Non-pigmented ciliary epithelial cell (primary cell): Measurements from ENCODE around the gene KPNA2.
"Not testable (repeated sequence)": the region's sequence is repeated elsewhere in the genome, so short reads cannot be mapped to it uniquely, and the experiment has no call there.

ENCODE experiments used
- DNase-seq: peaks from one replicate; pipeline ENCODE4 v3.0.0-alpha.2; 2010; ENCODE audit warnings: low read depth

Gene KPNA2

GRCh38 chr17:68035523-68036303, at the start of gene KPNA2:
Gene KPNA2 (plus strand): TSS chr17:68035735. CDS start chr17:68037133, 1,398 bp downstream.
- peak; percentile 95 for DNase-seq

- no peak for DNase-seq
Measured at GRCh38 chr17:67990909-67991308, 44.6 kb upstream of the KPNA2 start.

- DNase-seq = no peak
Measured at GRCh38 chr17:67992548-67993152, 42.9 kb upstream of the KPNA2 start.

- DNase-seq = no peak
Measured at GRCh38 chr17:67993153-67993997, 42.2 kb upstream of the KPNA2 start.

- DNase-seq = no peak
Measured at GRCh38 chr17:67993998-67994361, 41.6 kb upstream of the KPNA2 start.

GRCh38 chr17:67994817-67995569, 40.5 kb upstream of the KPNA2 start:
- DNase-seq = no peak

- DNase-seq = no peak
Measured at GRCh38 chr17:67995570-67996263, 39.8 kb upstream of the KPNA2 start.

- not testable (repeated sequence) for DNase-seq
Measured at GRCh38 chr17:67996301-67997171, 39.0 kb upstream of the KPNA2 start, which contains the start of gene C17orf58. Gene C17orf58 (minus strand): TSS chr17:67996469. CDS start chr17:67996198, 271 bp downstream.

GRCh38 chr17:67998466-67998865, 37.1 kb upstream of the KPNA2 start:
- no peak for DNase-seq

GRCh38 chr17:67999291-67999911, 36.1 kb upstream of the KPNA2 start:
- no peak for DNase-seq

GRCh38 chr17:68004201-68004600, 31.3 kb upstream of the KPNA2 start:
- DNase-seq = no peak

- no peak for DNase-seq
Measured at GRCh38 chr17:68006797-68007196, 28.7 kb upstream of the KPNA2 start.

GRCh38 chr17:68011199-68011665, 24.3 kb upstream of the KPNA2 start:
- DNase-seq = no peak

- no peak for DNase-seq
Measured at GRCh38 chr17:68013385-68013784, 22.1 kb upstream of the KPNA2 start.

- no peak for DNase-seq
Measured at GRCh38 chr17:68015081-68015723, 20.3 kb upstream of the KPNA2 start.

GRCh38 chr17:68016838-68017237, 18.7 kb upstream of the KPNA2 start:
- DNase-seq = no peak

GRCh38 chr17:68018493-68018892, 17.0 kb upstream of the KPNA2 start:
- not testable (repeated sequence) for DNase-seq

GRCh38 chr17:68019336-68019674, 16.2 kb upstream of the KPNA2 start:
- DNase-seq = no peak

- peak; percentile 81 for DNase-seq
Measured at GRCh38 chr17:68019675-68020408, 15.7 kb upstream of the KPNA2 start.
